Subcutaneous adipose tissue (tissue), 4 donors: ENCODE results near the gene GPX1. TPM values are rescaled to one million over a fixed set of nuclear protein-coding genes. Genes with fewer than 3 reads are reported as not detected.

Experiments
- CTCF ChIP-seq: fragments of 450-650 bp; IDR thresholded peaks from one replicate; pipeline ENCODE4 v1.5.1; 2016; ENCODE audit warnings: low read depth, mild to moderate bottlenecking, control low read depth, antibody characterized with exemption, moderate library complexity
- total RNA-seq, 4 donors: library from RNA; depleted of rRNA; stranded (reverse); fragments of >200 nt; gene quantifications; one replicate each; pipeline ENCODE4 v1.1.0, GENCODE V29; 2016

The GPX1 gene
- total RNA-seq, 4 donors from 2014 or later, result 386 to 887 (median 696) TPM

GRCh38 chr3:49351521-49352011 is 6.6 kb downstream of the GPX1 start:
- TF ChIP-seq CTCF, result no peak

- TF ChIP-seq CTCF, result no peak
These were observed 8.6 kb downstream of the GPX1 start for GRCh38 chr3:49349348-49350114.

- no peak for TF ChIP-seq CTCF
These were observed 11.3 kb downstream of the GPX1 start for GRCh38 chr3:49346797-49347251.

GRCh38 chr3:49343163-49343562 is 15.0 kb downstream of the GPX1 start:
- no peak for TF ChIP-seq CTCF

- TF ChIP-seq CTCF, result no peak
These were observed 16.2 kb downstream of the GPX1 start for GRCh38 chr3:49341996-49342395.

- no peak for TF ChIP-seq CTCF
These were observed 18.0 kb downstream of the GPX1 start, which contains the start of gene USP4 for GRCh38 chr3:49339941-49340800. Gene USP4 (minus strand): TSS chr3:49340053. CDS start chr3:49340024, 29 bp downstream.

GRCh38 chr3:49339581-49339940 is 18.6 kb downstream of the GPX1 start:
- TF ChIP-seq CTCF, result no peak
